ENCODE data around the gene ARMC2. TPM values are rescaled to one million over a fixed set of nuclear protein-coding genes. Genes with fewer than 3 reads are reported as not detected.
A peak's percentile ranks its signal among the peaks of the same experiment; 100 is the strongest.

The ARMC2 gene
- total and polyA plus RNA-seq, 4 donors, result 5.3 to 20.7 (median 8.9) TPM

- intact Hi-C loops (cut with DNase I), result loop anchor here (5.0 kb wide), 1 partner anchor 170 kb away; no protein-coding TSS in a partner anchor
These were observed 54.2 kb downstream of the ARMC2 start for GRCh38 chr6:108902382-108902792.

GRCh38 chr6:108903796-108904195 is 55.6 kb downstream of the ARMC2 start:
- H3K4me1 ChIP-seq (ENCODE audit: control insufficient read depth in 1 of 2, insufficient read depth in 2 of 2, low read length in 2 of 2), result peaks cover 0 to 2% of the 10 kb centered on the region in 2 donors
- no peaks in the 10 kb centered on the region for H3K36me3 ChIP-seq (ENCODE audit: control insufficient read depth in 1 of 2, insufficient read depth in 2 of 2, low read length in 1 of 2)
- no peak overlapping the region for H3K4me3 ChIP-seq (ENCODE audit: low read length in 2 of 2)
- no peak for DNase-seq
- intact Hi-C loops (cut with DNase I), result loop anchor here (5.0 kb wide), 1 partner anchor 169 kb away; no protein-coding TSS in a partner anchor
- 93 to 96% methylated on average over 1 of the region's 1 CpG for WGBS, 2 donors
- H3K9me3 ChIP-seq (ENCODE audit: control insufficient read depth, low read length), result no peaks in the 10 kb centered on the region
- no peak for ATAC-seq (ENCODE audit: low FRiP score)
- H3K27ac ChIP-seq (ENCODE audit: low read depth in 1 of 2, low read length in 2 of 2), result no peak overlapping the region
- no peaks in the 10 kb centered on the region for H3K27me3 ChIP-seq (ENCODE audit: control insufficient read depth in 1 of 2, insufficient read depth in 2 of 2, low read length in 1 of 2)

More at GRCh38 chr6:108902382-108902792, 54.2 kb downstream of the ARMC2 start:
- H3K4me3 ChIP-seq (ENCODE audit: low read length in 2 of 2), result no peak overlapping the region
- H3K36me3 ChIP-seq (ENCODE audit: control insufficient read depth in 1 of 2, insufficient read depth in 2 of 2, low read length in 1 of 2), result no peaks in the 10 kb centered on the region
- DNase-seq (no peak), ATAC-seq (ENCODE audit: low FRiP score) (no peak)
- H3K9me3 ChIP-seq (ENCODE audit: control insufficient read depth, low read length), result no peaks in the 10 kb centered on the region
- H3K27ac ChIP-seq (ENCODE audit: low read depth in 1 of 2, low read length in 2 of 2), result peak overlapping the region in 1 of 2 donors; percentile 24
- H3K27me3 ChIP-seq (ENCODE audit: control insufficient read depth in 1 of 2, insufficient read depth in 2 of 2, low read length in 1 of 2), result no peaks in the 10 kb centered on the region
- peaks cover 0 to 2% of the 10 kb centered on the region in 2 donors for H3K4me1 ChIP-seq (ENCODE audit: control insufficient read depth in 1 of 2, insufficient read depth in 2 of 2, low read length in 2 of 2)

- Histone ChIP-seq H3K27me3 (ENCODE audit: control insufficient read depth in 1 of 2, insufficient read depth in 2 of 2, low read length in 1 of 2) (no peaks in the 10 kb centered on the region), H3K27ac (ENCODE audit: low read depth in 1 of 2, low read length in 2 of 2) (no peak overlapping the region), H3K9me3 (ENCODE audit: control insufficient read depth, low read length) (no peaks in the 10 kb centered on the region), H3K4me1 (ENCODE audit: control insufficient read depth in 1 of 2, insufficient read depth in 2 of 2, low read length in 2 of 2) (peaks cover 0 to 2% of the 10 kb centered on the region in 2 donors), H3K36me3 (ENCODE audit: control insufficient read depth in 1 of 2, insufficient read depth in 2 of 2, low read length in 1 of 2) (no peaks in the 10 kb centered on the region), H3K4me3 (ENCODE audit: low read length in 2 of 2) (no peak overlapping the region)
- no peak for DNase-seq
- intact Hi-C loops (cut with DNase I), result loop anchor here (5.0 kb wide), 1 partner anchor 168 kb away; no protein-coding TSS in a partner anchor
- no peak for ATAC-seq (ENCODE audit: low FRiP score)
- 79 to 82% methylated on average over 3 of the region's 3 CpGs for WGBS, 2 donors
These were observed 56.5 kb downstream of the ARMC2 start for GRCh38 chr6:108904741-108905140.

- Histone ChIP-seq H3K9me3 (ENCODE audit: control insufficient read depth, low read length) (no peaks in the 10 kb centered on the region), H3K36me3 (ENCODE audit: control insufficient read depth in 1 of 2, insufficient read depth in 2 of 2, low read length in 1 of 2) (no peaks in the 10 kb centered on the region), H3K27ac (ENCODE audit: low read depth in 1 of 2, low read length in 2 of 2) (no peak overlapping the region), H3K4me3 (ENCODE audit: low read length in 2 of 2) (no peak overlapping the region), H3K27me3 (ENCODE audit: control insufficient read depth in 1 of 2, insufficient read depth in 2 of 2, low read length in 1 of 2) (no peaks in the 10 kb centered on the region), H3K4me1 (ENCODE audit: control insufficient read depth in 1 of 2, insufficient read depth in 2 of 2, low read length in 2 of 2) (no peaks in the 10 kb centered on the region)
- 74 to 77% methylated on average over 4 of the region's 4 CpGs for WGBS, 2 donors
- DNase-seq (no peak), ATAC-seq (ENCODE audit: low FRiP score) (no peak)
- intact Hi-C loops (cut with DNase I), result no loop called here
These were observed 66.2 kb downstream of the ARMC2 start for GRCh38 chr6:108914235-108915022.

GRCh38 chr6:108915258-108915657 is 67.0 kb downstream of the ARMC2 start:
- DNase-seq, result no peak
- Histone ChIP-seq H3K4me3 (ENCODE audit: low read length in 2 of 2) (no peak overlapping the region), H3K9me3 (ENCODE audit: control insufficient read depth, low read length) (no peaks in the 10 kb centered on the region), H3K27me3 (ENCODE audit: control insufficient read depth in 1 of 2, insufficient read depth in 2 of 2, low read length in 1 of 2) (no peaks in the 10 kb centered on the region), H3K4me1 (ENCODE audit: control insufficient read depth in 1 of 2, insufficient read depth in 2 of 2, low read length in 2 of 2) (no peaks in the 10 kb centered on the region), H3K36me3 (ENCODE audit: control insufficient read depth in 1 of 2, insufficient read depth in 2 of 2, low read length in 1 of 2) (no peaks in the 10 kb centered on the region), H3K27ac (ENCODE audit: low read depth in 1 of 2, low read length in 2 of 2) (no peak overlapping the region)
- intact Hi-C loops (cut with DNase I), result no loop called here
- 88 to 94% methylated on average over 5 of the region's 5 CpGs for WGBS, 2 donors
- no peak for ATAC-seq (ENCODE audit: low FRiP score)

GRCh38 chr6:108916026-108916686 is 67.9 kb downstream of the ARMC2 start:
- intact Hi-C loops (cut with DNase I), result no loop called here
- Histone ChIP-seq H3K27me3 (ENCODE audit: control insufficient read depth in 1 of 2, insufficient read depth in 2 of 2, low read length in 1 of 2) (no peaks in the 10 kb centered on the region), H3K4me3 (ENCODE audit: low read length in 2 of 2) (no peak overlapping the region), H3K9me3 (ENCODE audit: control insufficient read depth, low read length) (no peaks in the 10 kb centered on the region), H3K27ac (ENCODE audit: low read depth in 1 of 2, low read length in 2 of 2) (no peak overlapping the region), H3K4me1 (ENCODE audit: control insufficient read depth in 1 of 2, insufficient read depth in 2 of 2, low read length in 2 of 2) (no peaks in the 10 kb centered on the region), H3K36me3 (ENCODE audit: control insufficient read depth in 1 of 2, insufficient read depth in 2 of 2, low read length in 1 of 2) (no peaks in the 10 kb centered on the region)
- DNase-seq (no peak), ATAC-seq (ENCODE audit: low FRiP score) (no peak)
- 78 to 86% methylated on average over 6 of the region's 6 CpGs for whole genome bisulfite sequencing, 2 donors

GRCh38 chr6:108920751-108921150 is 72.5 kb downstream of the ARMC2 start:
- intact Hi-C loops (cut with DNase I), result no loop called here
- Histone ChIP-seq H3K27me3 (ENCODE audit: control insufficient read depth in 1 of 2, insufficient read depth in 2 of 2, low read length in 1 of 2) (no peaks in the 10 kb centered on the region), H3K36me3 (ENCODE audit: control insufficient read depth in 1 of 2, insufficient read depth in 2 of 2, low read length in 1 of 2) (no peaks in the 10 kb centered on the region), H3K9me3 (ENCODE audit: control insufficient read depth, low read length) (no peaks in the 10 kb centered on the region), H3K4me3 (ENCODE audit: low read length in 2 of 2) (no peak overlapping the region), H3K4me1 (ENCODE audit: control insufficient read depth in 1 of 2, insufficient read depth in 2 of 2, low read length in 2 of 2) (no peaks in the 10 kb centered on the region), H3K27ac (ENCODE audit: low read depth in 1 of 2, low read length in 2 of 2) (no peak overlapping the region)
- no peak for DNase-seq
- 90 to 100% methylated on average over 1 of the region's 1 CpG for WGBS, 2 donors
- ATAC-seq (ENCODE audit: low FRiP score), result no peak

GRCh38 chr6:108921547-108922361 is 73.5 kb downstream of the ARMC2 start:
- no peaks in the 10 kb centered on the region for H3K36me3 ChIP-seq (ENCODE audit: control insufficient read depth in 1 of 2, insufficient read depth in 2 of 2, low read length in 1 of 2)
- H3K9me3 ChIP-seq (ENCODE audit: control insufficient read depth, low read length), result no peaks in the 10 kb centered on the region
- no peak overlapping the region for H3K4me3 ChIP-seq (ENCODE audit: low read length in 2 of 2)
- 64 to 70% methylated on average over 9 of the region's 9 CpGs for WGBS, 2 donors
- no peak overlapping the region for H3K27ac ChIP-seq (ENCODE audit: low read depth in 1 of 2, low read length in 2 of 2)
- no peaks in the 10 kb centered on the region for H3K27me3 ChIP-seq (ENCODE audit: control insufficient read depth in 1 of 2, insufficient read depth in 2 of 2, low read length in 1 of 2)
- no peaks in the 10 kb centered on the region for H3K4me1 ChIP-seq (ENCODE audit: control insufficient read depth in 1 of 2, insufficient read depth in 2 of 2, low read length in 2 of 2)
- DNase-seq (no peak), ATAC-seq (ENCODE audit: low FRiP score) (peak; percentile 86)
- intact Hi-C loops (cut with DNase I), result no loop called here
